CD4-positive, alpha-beta T cell treated with Interleukin-15 for 1 hour (primary cell): ENCODE measurements around the gene LPP.

Source experiments
- DNase-seq: peaks from one replicate; pipeline ENCODE4 v3.0.0-alpha.2; 2020

LPP gene

GRCh38 chr3:188489639-188490405, 335.9 kb downstream of the LPP start:
- DNase-seq, result no peak

GRCh38 chr3:188490416-188490815, 336.5 kb downstream of the LPP start:
- no peak for DNase-seq

GRCh38 chr3:188491276-188491687, 337.3 kb downstream of the LPP start:
- DNase-seq, result no peak

- no peak for DNase-seq
Observed at GRCh38 chr3:188496390-188496789, 342.4 kb downstream of the LPP start.

GRCh38 chr3:188497021-188497420, 343.1 kb downstream of the LPP start:
- no peak for DNase-seq

GRCh38 chr3:188503647-188504046, 349.7 kb downstream of the LPP start:
- DNase-seq, result no peak

GRCh38 chr3:188505151-188505550, 351.2 kb downstream of the LPP start:
- no peak for DNase-seq

GRCh38 chr3:188505911-188506310, 352.0 kb downstream of the LPP start:
- DNase-seq, result no peak

GRCh38 chr3:188506446-188506845, 352.5 kb downstream of the LPP start:
- no peak for DNase-seq

GRCh38 chr3:188507244-188507720, 353.3 kb downstream of the LPP start:
- DNase-seq, result peak; percentile 23

GRCh38 chr3:188508454-188508853, 354.5 kb downstream of the LPP start:
- DNase-seq, result no peak

GRCh38 chr3:188509316-188509715, 355.4 kb downstream of the LPP start:
- DNase-seq, result no peak

- no peak for DNase-seq
Observed at GRCh38 chr3:188510366-188510765, 356.4 kb downstream of the LPP start.

- no peak for DNase-seq
Observed at GRCh38 chr3:188513662-188514328, 359.8 kb downstream of the LPP start.

- DNase-seq, result no peak
Observed at GRCh38 chr3:188516515-188516914, 362.6 kb downstream of the LPP start.

GRCh38 chr3:188518416-188518815, 364.5 kb downstream of the LPP start:
- DNase-seq, result no peak

GRCh38 chr3:188518835-188519452, 365.0 kb downstream of the LPP start:
- DNase-seq, result no peak

GRCh38 chr3:188520466-188520865, 366.5 kb downstream of the LPP start:
- DNase-seq, result no peak

- no peak for DNase-seq
Observed at GRCh38 chr3:188522115-188522514, 368.2 kb downstream of the LPP start.

GRCh38 chr3:188523291-188523690, 369.3 kb downstream of the LPP start:
- DNase-seq, result no peak

GRCh38 chr3:188524052-188524451, 370.1 kb downstream of the LPP start:
- no peak for DNase-seq

- no peak for DNase-seq
Observed at GRCh38 chr3:188526057-188526456, 372.1 kb downstream of the LPP start.

- no peak for DNase-seq
Observed at GRCh38 chr3:188527389-188527788, 373.4 kb downstream of the LPP start.

- DNase-seq, result no peak
Observed at GRCh38 chr3:188528396-188528795, 374.4 kb downstream of the LPP start.
